Fibroblast of villous mesenchyme (primary cell): ENCODE results near the gene PATJ. TPM values are rescaled to one million over a fixed set of nuclear protein-coding genes. Genes with fewer than 3 reads are reported as not detected.

Experiments used
- DNase-seq: peaks from one replicate; pipeline ENCODE4 v3.0.0-alpha.2; 2010; ENCODE audit warnings: low read depth
- H3K4me3 ChIP-seq: 2 replicates; pipeline ENCODE4 v1.5.1; 2011; ENCODE audit warnings: low read depth, mild to moderate bottlenecking, low read length
- total RNA-seq: library from RNA; depleted of rRNA; stranded (reverse); fragments of >200 nt; gene quantifications from 2 replicates; pipeline ENCODE4 v1.2.3, GENCODE V29; 2012
- TF ChIP-seq, protein P1 (sequence below): IDR thresholded peaks from 2 replicates; pipeline ENCODE4 v1.5.1; 2012; ENCODE audit warnings: low read depth, mild to moderate bottlenecking, low read length; ENCODE audit not compliant: insufficient read depth

Gene PATJ
- total RNA-seq, 1 donor = 9.5 TPM

DNA sequence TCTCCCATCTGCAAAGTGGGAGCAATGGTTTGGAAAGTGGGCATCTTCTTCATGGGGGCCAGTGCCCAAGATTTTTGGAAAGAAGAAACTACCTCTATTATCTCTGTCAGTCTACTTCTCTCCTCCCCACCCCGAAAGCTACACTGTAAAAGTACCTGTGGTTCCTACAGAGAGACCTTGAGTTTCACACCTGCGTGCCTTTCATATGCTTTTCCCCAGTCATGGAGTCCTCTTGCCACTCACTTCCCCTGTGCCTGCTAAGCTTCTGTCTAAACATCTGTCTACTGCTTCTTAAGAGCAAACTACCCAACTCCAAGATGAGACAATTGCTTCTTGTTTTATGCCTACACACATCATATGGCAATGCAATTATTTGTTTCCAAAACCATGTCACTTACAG is 261.5 kb downstream of the PATJ start:
- H3K4me3 ChIP-seq = no peak overlapping the region
- no peak for DNase-seq
- TF ChIP-seq, protein P1, sequence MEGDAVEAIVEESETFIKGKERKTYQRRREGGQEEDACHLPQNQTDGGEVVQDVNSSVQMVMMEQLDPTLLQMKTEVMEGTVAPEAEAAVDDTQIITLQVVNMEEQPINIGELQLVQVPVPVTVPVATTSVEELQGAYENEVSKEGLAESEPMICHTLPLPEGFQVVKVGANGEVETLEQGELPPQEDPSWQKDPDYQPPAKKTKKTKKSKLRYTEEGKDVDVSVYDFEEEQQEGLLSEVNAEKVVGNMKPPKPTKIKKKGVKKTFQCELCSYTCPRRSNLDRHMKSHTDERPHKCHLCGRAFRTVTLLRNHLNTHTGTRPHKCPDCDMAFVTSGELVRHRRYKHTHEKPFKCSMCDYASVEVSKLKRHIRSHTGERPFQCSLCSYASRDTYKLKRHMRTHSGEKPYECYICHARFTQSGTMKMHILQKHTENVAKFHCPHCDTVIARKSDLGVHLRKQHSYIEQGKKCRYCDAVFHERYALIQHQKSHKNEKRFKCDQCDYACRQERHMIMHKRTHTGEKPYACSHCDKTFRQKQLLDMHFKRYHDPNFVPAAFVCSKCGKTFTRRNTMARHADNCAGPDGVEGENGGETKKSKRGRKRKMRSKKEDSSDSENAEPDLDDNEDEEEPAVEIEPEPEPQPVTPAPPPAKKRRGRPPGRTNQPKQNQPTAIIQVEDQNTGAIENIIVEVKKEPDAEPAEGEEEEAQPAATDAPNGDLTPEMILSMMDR = no peak

DNA sequence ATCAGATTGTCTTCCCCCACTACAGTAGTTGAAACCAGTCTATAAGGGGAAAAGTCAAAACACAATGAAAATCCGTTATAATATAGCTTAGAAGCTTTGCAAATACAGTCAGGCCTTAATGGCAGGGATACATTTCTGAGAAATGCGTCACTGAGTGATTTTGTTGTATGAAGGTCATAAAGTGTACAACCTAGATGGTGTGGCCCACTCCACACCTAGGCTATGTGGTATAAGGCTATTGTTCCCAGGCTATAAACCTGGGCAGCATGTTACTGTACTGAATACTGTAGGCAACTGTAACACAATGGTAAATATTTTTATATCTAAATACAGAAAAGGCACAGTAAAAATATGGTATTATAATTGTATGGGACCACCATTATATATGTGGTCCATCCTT is 264.4 kb downstream of the PATJ start:
- TF ChIP-seq, protein P1 = no peak
- DNase-seq = no peak
- no peak overlapping the region for H3K4me3 ChIP-seq

DNA sequence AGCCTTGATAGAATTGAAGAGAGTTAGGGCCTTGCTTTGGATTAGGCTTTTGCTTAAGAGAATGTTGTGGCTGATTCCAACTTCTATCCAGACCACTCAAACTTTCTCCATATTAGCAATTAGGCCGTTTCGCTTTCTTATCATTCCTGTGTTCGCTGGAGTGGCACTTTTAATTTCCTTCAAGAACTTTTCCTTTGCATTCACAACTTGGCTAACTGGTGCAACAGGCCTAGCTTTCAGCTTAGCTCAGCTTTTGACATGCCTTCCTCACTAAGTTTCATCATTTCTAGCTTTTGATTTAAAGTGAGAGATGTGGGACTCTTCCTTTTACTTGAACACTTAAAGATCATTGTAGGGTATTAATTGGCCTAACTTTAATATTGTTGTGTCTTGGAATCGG is 268.7 kb downstream of the PATJ start:
- TF ChIP-seq, protein P1 = no peak
- no peak overlapping the region for H3K4me3 ChIP-seq
- no peak for DNase-seq

GRCh38 chr1:62012095-62012494 is 269.8 kb downstream of the PATJ start:
- TF ChIP-seq, protein P1 = no peak
- DNase-seq = no peak

DNA sequence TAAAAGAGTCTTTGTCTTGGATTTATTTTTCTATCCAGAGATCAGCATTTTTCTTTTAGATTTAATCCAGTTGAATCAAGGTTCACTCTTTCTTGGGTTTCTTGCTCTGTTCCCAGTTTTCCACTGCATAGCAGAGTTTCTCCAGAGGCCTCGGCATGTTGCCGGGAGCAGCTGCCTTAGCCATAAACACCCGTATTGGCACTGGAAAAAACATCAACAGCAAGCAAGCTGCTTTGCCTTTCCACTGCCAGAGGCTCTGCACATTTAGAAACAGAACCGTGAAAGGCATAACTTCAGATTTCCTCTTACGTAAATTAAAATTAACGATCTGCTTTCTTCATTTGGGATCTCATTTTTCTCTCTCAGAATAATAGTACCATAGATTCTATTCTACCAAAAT is 270.6 kb downstream of the PATJ start:
- DNase-seq = peak; percentile 13
- no peak overlapping the region for H3K4me3 ChIP-seq
- TF ChIP-seq, protein P1 = no peak

More at GRCh38 chr1:62012095-62012494, 269.8 kb downstream of the PATJ start:
- no peak overlapping the region for H3K4me3 ChIP-seq

DNA sequence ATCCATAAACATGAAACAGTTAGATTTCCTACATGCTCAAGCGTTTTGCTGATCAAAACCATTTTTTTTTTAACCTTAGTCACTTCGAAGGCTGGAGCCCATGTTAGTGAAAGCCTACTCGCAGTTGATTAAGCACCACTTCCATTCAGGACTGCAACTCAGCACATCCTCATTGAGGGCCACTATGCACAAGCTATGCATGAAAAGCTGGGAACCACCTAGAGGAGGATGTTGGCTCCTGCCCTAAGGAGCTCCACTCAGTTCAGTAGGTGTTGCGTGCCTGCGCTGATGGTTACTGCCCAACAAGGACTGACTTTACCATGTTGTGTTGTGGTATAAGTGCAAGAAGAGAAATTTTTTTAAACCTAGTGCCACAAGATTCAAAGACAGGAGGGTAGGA is 271.0 kb downstream of the PATJ start:
- H3K4me3 ChIP-seq = no peak overlapping the region
- TF ChIP-seq, protein P1 = no peak
- no peak for DNase-seq

DNA sequence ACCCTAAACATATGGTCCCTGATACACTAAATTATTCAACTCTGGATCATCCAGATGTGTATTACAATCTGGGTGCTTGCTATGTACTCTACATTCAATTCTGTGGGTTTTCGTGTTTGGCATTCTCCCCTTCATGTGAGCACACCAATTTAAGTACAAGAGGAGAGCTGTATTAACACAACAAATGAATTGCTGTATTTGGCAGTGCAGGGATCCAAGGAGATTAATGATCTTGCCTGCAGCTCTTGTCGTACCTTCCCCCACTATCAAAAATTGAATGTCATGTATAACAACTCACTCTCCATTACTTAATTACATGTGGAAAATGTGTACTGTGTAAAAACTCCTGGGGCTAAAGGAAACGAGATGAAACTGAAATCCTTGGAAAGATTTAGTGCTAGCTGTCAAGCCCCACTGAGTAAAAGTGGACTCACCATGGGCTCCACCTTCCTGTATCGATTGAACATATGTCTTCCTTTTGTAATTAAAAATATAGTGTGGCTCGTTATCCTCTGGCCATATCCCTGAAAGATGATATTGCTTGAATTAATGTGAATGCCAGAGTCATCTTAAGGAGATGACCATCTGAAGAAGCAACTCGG is 280.2 kb downstream of the PATJ start:
- no peak for DNase-seq
- H3K4me3 ChIP-seq = no peak overlapping the region
- TF ChIP-seq, protein P1 = no peak
